CD4-positive, alpha-beta T cell treated with Interleukin-4 for 4 hours (primary cell): ENCODE measurements around the gene MED27.

Experiments
- DNase-seq: peaks from one replicate; pipeline ENCODE4 v3.0.0-alpha.2; 2020

Gene MED27

DNA sequence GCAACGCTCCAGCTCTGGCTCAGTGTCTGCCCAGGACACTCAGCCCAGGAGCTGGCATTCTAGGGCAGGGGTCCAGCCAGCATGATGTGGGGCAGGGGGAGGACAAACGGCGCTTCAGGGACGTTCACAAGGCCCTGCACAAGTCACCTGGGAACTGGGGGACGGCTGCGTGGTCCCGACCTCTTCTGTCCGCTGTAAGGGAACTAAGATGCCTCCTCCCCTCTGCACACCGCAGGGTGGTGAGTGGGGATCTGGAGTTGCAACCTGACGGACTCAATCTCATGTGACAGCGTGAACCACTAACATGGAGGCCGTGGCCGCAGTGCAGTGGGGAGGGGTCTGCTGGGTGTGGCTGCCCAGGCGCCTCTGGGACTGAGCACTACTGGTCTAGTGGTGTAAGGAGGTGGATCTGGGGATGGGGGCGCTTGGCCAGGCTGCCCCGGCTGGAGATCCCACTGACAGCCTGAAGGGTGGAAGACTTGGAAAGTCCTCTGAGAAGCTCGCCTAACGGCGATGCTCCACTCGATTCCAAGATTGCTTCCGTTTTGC lies 251.8 kb downstream of the MED27 start:
- no peak for DNase-seq

DNA sequence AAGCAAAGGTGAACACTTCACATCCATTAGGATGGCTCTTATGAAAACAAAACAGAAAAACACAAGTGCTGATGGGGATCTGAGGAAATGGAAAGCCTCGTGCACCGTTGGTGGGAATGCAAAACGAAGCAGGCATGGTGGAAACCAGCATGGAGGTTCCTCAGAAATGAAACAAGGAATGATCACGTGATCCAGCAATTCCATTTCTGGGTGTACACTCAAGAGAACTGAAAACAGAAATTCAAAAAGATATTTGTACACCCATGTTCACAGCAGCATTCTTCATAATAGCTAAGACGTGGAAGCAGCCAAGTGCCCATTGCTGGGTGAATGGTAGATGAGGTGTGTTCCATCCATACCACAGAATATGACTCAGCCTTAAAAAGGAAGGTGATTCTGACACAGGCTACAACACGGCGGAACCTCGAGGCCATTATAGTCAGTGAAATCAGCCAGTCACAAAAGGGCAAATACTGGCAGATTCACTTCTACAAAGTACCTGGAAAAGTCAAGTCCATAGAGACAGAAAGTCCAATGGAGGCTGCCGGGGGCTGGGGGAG lies 252.6 kb downstream of the MED27 start:
- no peak for DNase-seq

DNA sequence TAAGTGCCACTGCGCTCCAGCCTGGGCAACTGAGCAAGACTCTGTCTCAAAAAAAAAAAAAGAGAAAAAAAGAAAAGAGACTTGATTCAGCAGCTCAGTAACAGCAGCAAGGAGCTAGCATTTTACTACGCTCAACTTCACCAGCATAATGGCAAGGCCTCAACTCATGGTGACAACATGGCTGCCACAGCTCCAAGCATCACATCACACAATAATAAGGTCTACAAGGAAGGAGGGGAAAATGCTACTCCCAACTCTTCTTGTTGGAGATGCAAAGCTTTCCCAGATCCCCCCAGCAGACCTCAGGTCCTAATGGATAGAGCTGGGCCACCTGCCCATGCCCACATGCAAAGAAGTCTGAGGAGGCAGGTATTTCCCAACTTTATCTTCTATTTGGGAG lies 253.6 kb downstream of the MED27 start:
- no peak for DNase-seq

DNA sequence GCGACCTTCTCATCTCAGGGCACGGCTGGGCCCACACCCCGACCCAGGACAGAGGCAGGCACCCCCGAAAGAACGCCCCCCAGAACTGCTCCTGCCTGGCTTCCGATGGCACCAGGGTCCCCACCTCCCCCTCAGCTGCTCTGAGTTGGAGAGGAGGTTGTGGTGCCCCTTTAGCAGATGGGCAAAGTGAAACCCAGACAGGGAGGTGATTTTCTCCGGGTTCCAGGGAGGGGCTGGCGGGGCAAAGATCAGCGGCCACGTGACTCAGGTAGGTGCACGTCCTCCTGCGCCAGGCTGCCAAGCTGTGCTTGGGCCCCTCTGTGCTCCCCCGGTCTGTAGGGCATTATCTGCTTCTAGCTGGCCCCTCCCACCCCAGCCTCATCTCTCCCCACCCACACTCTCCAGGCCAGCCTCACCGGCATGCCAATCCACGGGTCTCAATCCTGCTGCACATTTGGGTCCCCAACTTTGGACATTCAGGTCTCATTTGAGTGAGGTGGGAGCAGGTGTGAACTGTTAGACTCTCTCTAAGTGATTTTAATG lies 254.6 kb downstream of the MED27 start:
- DNase-seq = no peak

DNA sequence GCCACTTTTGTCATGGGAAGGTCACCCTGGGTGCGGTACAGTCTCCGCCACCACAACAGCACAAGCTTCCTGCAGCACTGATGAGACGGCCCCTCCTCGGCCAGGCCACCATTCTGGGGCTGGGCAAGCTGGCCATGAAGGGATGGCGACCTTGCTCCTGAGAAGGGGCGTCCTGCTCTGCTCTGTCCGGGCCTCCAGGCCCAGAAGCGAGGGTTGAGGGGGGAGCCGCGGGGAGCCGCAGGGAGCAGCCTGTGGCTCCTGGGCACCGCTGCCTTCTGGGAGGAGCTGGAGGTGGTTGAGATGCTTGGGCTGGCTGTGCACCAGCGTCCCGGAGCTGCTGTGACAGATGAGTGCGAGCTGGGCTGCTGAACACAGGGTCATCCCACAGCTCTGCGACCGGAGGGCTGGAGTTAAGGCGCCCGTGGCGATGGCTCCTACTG lies 255.5 kb downstream of the MED27 start:
- DNase-seq = no peak

DNA sequence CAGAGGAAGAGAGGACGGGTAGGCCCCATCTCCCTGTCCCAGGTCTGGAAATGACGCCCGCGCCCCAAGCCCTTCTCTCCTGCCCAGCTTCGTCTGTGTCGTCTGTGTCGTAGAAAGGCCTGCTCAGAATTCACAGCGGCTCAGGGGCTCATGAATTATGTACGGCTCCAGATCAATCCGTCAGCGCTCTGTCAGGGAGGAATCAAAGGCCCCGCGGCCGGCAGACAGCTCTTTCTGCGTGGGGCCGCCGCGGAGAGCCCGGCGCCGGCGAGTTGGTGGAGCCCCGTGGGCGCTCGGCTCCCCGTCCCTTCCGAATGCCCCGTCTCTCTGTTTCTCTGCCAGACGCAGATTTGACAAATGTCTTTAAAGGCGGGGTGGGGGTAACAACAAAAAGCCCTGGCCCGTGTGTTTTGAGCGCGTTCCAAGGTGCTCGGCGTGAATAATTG lies 255.9 kb downstream of the MED27 start:
- no peak for DNase-seq

DNA sequence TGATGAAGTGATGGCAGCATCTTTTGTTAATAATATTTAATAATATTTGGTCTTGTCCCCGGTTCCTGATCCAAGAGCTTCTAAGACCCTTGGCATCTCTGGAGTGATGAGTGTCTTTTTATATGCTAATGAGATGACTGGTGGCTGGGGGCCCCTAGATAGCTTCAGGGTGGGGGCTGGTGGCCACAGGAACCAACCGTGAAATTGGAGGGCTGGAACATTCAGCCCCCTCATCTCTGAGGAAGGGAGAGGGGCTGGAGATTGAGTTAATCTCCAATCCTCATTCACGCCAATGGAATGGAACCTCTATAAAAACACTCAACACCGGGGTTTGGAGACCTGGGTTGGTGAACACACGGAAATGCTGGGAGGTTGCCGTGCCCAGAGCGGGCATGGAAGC lies 261.6 kb downstream of the MED27 start:
- no peak for DNase-seq

DNA sequence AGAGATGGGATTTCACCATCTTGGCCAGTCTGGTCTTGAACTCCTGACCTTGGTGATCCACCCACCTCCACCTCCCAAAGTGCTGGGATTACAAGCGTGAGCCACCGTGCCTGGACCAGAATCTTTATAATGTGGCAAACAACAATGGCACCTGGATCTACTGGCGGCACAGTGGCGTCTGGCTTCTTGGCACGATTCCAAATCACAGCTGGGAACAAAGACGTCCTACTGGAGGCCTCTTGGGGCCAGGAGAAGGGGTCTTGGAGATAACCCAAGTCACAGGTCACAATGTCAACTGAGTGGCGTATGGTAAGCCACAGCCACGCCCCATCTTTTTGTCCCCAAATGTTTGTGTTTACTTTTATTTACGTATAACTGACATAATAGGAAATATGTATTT lies 262.0 kb downstream of the MED27 start:
- DNase-seq = no peak

DNA sequence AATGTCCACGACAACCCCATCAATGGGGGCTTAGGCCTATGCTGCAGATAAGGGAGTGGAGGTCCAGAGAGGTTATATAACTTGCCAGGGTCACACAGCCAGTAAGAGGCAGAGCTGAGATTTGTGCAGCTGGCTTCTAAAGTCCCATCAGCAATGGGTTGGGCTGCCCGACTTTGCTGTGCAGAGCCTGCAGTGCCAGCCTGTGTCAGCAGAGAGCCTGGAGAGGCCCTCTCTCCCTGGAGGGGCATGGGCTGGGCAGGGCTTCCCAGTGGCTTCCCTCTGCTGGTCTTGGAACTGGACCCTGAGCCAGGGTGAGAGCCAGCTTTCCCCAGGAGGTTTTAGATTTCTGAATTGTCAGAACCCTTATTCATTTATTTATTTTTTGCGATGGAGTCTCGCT lies 262.6 kb downstream of the MED27 start:
- DNase-seq = no peak

DNA sequence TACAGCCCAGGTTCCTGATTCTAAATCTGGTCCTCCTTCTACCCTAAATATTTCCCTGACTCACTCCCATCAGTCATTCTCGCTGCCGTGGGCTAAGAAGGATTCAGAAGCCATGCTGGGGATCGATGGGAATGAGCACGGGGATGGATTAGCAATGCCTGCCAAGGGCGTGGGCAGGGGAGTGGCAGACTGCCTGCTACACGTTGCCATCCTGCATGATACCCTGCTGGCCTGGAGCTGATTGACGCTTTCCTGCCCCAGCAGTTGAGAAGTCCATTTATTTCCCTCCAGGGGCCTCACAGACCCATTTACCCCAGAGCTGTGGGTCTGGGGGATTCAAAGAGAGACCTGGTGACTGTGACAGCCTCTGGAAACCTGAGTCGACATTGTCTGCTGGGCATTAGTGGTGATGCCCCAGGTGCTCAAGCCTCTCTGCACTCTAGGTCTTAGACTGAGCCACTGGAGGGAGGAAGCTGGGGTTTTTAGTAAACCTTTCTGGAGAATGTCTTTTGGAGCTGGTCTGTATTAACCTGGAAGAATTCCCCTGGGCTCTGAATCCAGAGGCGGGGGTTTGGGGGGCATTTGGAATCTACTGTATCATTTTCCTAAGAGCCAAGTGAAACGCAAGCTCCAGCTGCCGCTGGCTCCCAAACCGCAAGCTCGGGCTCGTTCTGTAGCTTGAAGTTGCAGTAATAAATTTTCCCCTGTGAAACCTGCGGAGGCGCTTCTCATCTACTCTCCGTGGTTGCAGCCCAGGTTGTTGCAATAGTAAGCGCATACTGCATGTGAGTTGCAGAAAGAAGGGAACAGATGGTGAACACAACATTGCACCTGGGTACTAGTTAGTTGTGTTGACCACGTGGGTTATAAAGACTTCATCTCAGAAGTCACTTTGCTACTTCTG lies 263.4 kb downstream of the MED27 start:
- no peak for DNase-seq

DNA sequence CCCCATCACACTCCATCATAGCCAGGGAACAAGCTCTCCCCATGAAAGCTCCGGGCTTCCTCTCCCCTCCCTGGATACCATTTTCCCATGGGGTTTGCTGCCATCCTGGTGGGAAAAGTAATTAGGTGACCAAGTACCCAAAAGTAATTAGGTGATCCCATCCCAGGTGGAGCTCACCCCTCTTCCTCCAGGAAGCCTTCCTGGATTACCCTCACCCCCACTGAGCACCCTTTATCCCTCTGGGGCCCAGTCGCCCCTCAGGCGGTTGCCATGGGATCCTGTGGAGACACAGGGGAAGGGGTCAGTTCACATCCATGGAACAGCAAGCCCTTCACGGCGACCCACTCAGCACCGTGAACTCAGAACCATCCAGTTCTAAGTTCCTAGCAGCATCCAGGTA lies 265.0 kb downstream of the MED27 start:
- no peak for DNase-seq

DNA sequence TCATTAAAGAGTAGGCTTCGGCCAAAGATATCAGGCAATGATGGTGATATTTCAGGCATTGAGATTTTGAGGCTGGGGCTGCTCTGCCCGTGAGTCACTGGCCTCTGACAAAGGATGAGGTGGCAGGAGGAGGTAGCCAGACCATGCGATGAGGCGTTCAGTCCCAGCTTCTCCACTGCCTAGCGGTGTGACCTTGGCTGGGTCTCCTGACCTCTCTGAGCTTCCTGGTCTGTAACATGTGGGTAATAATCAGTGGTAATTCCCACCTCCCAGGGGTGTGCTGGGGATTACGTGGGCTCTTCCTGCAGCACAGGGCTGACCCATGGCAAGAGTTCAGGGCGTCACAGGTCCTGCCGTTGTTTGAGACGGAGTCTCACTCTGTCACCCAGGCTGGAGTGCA lies 266.6 kb downstream of the MED27 start:
- no peak for DNase-seq

DNA sequence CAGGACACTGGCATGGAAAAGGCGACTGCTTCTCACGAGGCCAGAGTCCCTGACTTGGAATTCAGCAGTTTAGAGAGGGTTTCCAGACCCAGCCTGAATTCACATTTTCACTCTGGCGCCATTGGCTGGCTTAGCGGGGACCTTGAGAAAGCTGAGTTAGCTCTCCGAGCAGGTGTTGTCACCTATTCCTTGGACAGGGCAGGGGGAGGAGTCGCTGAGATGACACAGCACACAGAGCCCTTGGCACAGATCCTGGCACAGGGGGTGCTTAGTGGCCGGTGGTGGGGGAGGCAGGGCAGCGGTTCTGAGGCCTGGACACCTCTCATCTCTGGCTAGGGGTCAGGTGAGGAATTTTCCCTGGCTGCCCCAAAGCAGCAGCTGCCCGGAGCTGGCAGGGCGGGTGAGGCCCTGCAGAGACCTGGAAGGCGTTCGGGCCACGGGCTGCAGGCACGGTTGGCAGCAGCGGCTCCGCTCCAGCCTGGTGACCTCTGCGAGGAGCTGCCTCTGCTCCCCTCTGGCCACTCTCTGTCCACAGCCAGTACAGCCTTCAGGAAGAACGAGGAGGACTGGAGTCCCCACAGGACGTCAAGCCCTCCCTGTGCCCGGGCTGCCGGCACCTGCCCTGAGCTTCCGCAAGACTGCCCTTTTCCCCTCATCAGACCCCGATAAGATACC lies 267.4 kb downstream of the MED27 start:
- DNase-seq = no peak

DNA sequence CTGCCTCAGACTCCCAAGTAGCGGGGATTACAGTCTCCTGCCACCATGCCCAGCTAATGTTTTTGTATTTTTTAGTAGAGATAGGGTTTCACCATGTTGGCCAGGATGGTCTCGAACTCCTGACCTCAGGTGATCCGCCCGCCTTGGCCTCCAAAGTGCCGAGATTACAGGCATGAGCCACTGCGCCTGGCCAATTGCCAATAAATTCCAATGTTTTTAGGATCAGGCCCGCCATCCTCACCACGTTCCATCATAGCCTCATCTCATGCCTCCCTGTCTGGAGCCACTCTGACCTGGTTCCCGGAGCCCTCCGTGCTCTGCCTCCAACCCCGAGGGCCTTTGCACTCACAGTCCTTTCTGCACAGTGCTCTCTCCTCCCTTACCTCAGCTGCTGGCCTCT lies 268.3 kb downstream of the MED27 start:
- DNase-seq = no peak

DNA sequence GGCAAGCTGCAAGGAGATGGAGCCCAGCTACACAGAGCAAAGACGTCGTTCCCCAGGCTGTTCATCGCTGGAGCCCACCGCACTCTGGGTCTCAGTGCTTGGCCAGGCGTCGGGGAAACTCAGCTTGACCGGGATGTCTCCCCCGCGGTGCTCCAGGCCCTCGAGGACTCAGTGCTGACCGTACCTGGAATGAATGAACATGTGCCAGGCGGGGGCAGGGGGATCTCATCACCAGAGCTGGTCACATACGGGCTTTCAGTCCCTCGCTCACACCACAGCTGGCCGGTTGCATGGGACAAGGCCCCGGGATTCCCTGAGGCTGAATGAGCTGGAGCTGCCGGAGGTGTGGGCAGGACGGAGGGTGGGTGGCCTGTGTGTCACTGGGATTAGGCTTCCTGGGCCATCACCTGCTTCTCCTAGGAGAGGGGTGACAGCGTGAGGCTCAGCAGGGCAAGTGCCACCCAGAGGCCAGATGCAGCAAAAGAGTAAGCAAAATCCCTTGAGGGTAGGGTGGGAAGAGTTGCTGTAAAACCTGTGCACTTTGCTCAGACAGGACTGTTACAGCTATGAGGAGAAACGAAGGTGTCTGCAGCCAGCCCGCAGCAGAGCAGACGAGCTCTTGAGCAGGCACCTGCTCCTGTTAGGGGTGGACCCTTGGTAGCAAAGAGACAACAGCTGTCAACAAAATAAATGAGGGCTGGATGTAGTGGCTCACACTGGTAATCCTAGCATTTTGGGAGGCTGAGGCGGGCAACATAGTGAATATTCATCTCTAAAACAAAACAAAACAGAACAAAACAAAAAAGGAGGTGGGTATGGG lies 269.1 kb downstream of the MED27 start:
- no peak for DNase-seq
